KMS-11 (cell line): ENCODE measurements around the gene MYRF.

Source experiments
- H2AFZ ChIP-seq: fragments of 200-600 bp; sonication (generic); 2 replicates; pipeline ENCODE4 v1.6.1; 2016; ENCODE audit warnings: antibody characterized with exemption, mixed run types, low read depth
- H3K27ac ChIP-seq: fragments of 200-600 bp; sonication (generic); 2 replicates; pipeline ENCODE4 v1.6.1; 2016; ENCODE audit warnings: mild to moderate bottlenecking, mixed run types
- H3K27me3 ChIP-seq: fragments of 200-600 bp; sonication (generic); 2 replicates; pipeline ENCODE4 v1.6.1; 2017; ENCODE audit warnings: mild to moderate bottlenecking, low read depth, mixed run types, moderate library complexity; ENCODE audit not compliant: insufficient read depth
- H3K36me3 ChIP-seq: fragments of 200-600 bp; sonication (generic); 2 replicates; pipeline ENCODE4 v1.6.1; 2017; ENCODE audit warnings: mild to moderate bottlenecking, mixed run types; ENCODE audit not compliant: insufficient read depth
- H3K4me1 ChIP-seq: fragments of 200-600 bp; sonication (generic); 2 replicates; pipeline ENCODE4 v1.6.1; 2016; ENCODE audit warnings: mild to moderate bottlenecking, low read depth, mixed run types; ENCODE audit not compliant: poor library complexity, severe bottlenecking
- H3K4me2 ChIP-seq: fragments of 200-600 bp; sonication (generic); 2 replicates; pipeline ENCODE4 v1.7.0; 2016; ENCODE audit warnings: mild to moderate bottlenecking, mixed run types
- H3K4me3 ChIP-seq: fragments of 200-600 bp; sonication (generic); IDR thresholded peaks from 2 replicates; pipeline ENCODE4 v1.6.1; 2017; ENCODE audit warnings: low read depth, low read length, mixed read lengths; ENCODE audit not compliant: insufficient read depth
- H3K79me2 ChIP-seq: fragments of 200-600 bp; sonication (generic); 2 replicates; pipeline ENCODE4 v1.6.1; 2016; ENCODE audit warnings: low read depth, mixed run types; ENCODE audit not compliant: insufficient read depth
- H3K9ac ChIP-seq: fragments of 200-600 bp; sonication (generic); 2 replicates; pipeline ENCODE4 v1.6.1; 2016; ENCODE audit warnings: mild to moderate bottlenecking, mixed run types
- H4K20me1 ChIP-seq: fragments of 200-600 bp; sonication (generic); 2 replicates; pipeline ENCODE4 v1.6.1; 2016; ENCODE audit warnings: mild to moderate bottlenecking, mixed run types; ENCODE audit not compliant: insufficient read depth
- CTCF ChIP-seq: fragments of 200-600 bp; sonication (generic); conservative IDR thresholded peaks from 2 replicates; pipeline ENCODE4 v1.6.1; 2017; ENCODE audit warnings: low read depth, mild to moderate bottlenecking, antibody characterized with exemption, low read length, moderate library complexity, mixed read lengths

MYRF gene

GRCh38 chr11:61742391-61742790, 10.0 kb upstream of the MYRF start:
- peaks cover 9% of the 10 kb centered on the region; the same call in 1 of the 2 replicates for H3K27me3 ChIP-seq
- no peak overlapping the region for H3K27ac ChIP-seq
- no peak overlapping the region for H2AFZ ChIP-seq
- H3K9ac ChIP-seq: no peak overlapping the region
- no peaks in the 10 kb centered on the region for H3K4me1 ChIP-seq
- H4K20me1 ChIP-seq: no peaks in the 10 kb centered on the region
- no peak for TF ChIP-seq CTCF
- no peak overlapping the region for H3K4me2 ChIP-seq
- no peaks in the 10 kb centered on the region for H3K79me2 ChIP-seq
- no peak overlapping the region for H3K4me3 ChIP-seq
- no peaks in the 10 kb centered on the region for H3K36me3 ChIP-seq

GRCh38 chr11:61743486-61744095, 8.8 kb upstream of the MYRF start:
- Histone ChIP-seq H2AFZ (no peak overlapping the region), H3K4me1 (no peaks in the 10 kb centered on the region), H3K36me3 (no peaks in the 10 kb centered on the region), H3K79me2 (no peaks in the 10 kb centered on the region), H3K4me3 (no peak overlapping the region), H3K27me3 (peaks cover 8% of the 10 kb centered on the region; the same call in 1 of the 2 replicates), H3K9ac (no peak overlapping the region), H3K4me2 (no peak overlapping the region), H4K20me1 (no peaks in the 10 kb centered on the region), H3K27ac (no peak overlapping the region)
- TF ChIP-seq CTCF: no peak

- H3K27me3 ChIP-seq: peaks cover 8% of the 10 kb centered on the region; the same call in 1 of the 2 replicates
- H3K27ac ChIP-seq: no peak overlapping the region
- no peaks in the 10 kb centered on the region for H3K4me1 ChIP-seq
- no peak overlapping the region for H3K4me2 ChIP-seq
- H3K79me2 ChIP-seq: no peaks in the 10 kb centered on the region
- H3K4me3 ChIP-seq: no peak overlapping the region
- no peak for TF ChIP-seq CTCF
- no peak overlapping the region for H3K9ac ChIP-seq
- no peaks in the 10 kb centered on the region for H4K20me1 ChIP-seq
- H2AFZ ChIP-seq: no peak overlapping the region
- no peaks in the 10 kb centered on the region for H3K36me3 ChIP-seq
Measured at GRCh38 chr11:61744181-61744580, 8.3 kb upstream of the MYRF start.

- no peak for TF ChIP-seq CTCF
- Histone ChIP-seq H3K9ac (no peak overlapping the region), H2AFZ (no peak overlapping the region), H3K79me2 (no peaks in the 10 kb centered on the region), H3K27me3 (peaks cover 8% of the 10 kb centered on the region; the same call in 1 of the 2 replicates), H3K36me3 (no peaks in the 10 kb centered on the region), H3K4me3 (no peak overlapping the region), H3K27ac (no peak overlapping the region), H3K4me2 (no peak overlapping the region), H4K20me1 (no peaks in the 10 kb centered on the region), H3K4me1 (no peaks in the 10 kb centered on the region)
Measured at GRCh38 chr11:61744609-61745156, 7.8 kb upstream of the MYRF start.
